Thyroid gland (tissue), 4 donors: Measurements from ENCODE around the gene CUL5. TPM values are rescaled to one million over a fixed set of nuclear protein-coding genes. Genes with fewer than 3 reads are reported as not detected.

Experiments used
- DNase-seq, 2 donors: peaks; one replicate each; pipeline ENCODE4 v3.0.0-alpha.2; 2019
- H3K27ac ChIP-seq, 3 donors: fragments of 200-600 bp; sonication (generic); 1 replicate in 2 of 3; 2 replicates in 1 of 3; pipeline ENCODE4 v1.5.1; 2016 to 2019; ENCODE audit warnings: mild to moderate bottlenecking in 1 of 3, moderate library complexity in 1 of 3
- H3K27me3 ChIP-seq: fragments of 200-600 bp; sonication (generic); one replicate; pipeline ENCODE4 v1.5.1; 2019
- H3K36me3 ChIP-seq, 2 donors: fragments of 200-600 bp; sonication (generic); one replicate each; pipeline ENCODE4 v1.5.1; 2016 to 2019
- H3K4me1 ChIP-seq, 2 donors: fragments of 200-600 bp; sonication (generic); one replicate each; pipeline ENCODE4 v1.5.1; 2017 to 2019
- H3K4me3 ChIP-seq, 3 donors: fragments of 200-600 bp; sonication (generic); replicated peaks in 1 of 3; 1 replicate in 2 of 3; 2 replicates in 1 of 3; pipeline ENCODE4 v1.5.1; 2016; ENCODE audit warnings: mild to moderate bottlenecking in 1 of 3
- H3K9me3 ChIP-seq: fragments of 200-600 bp; sonication (generic); one replicate; pipeline ENCODE4 v1.5.1; 2017
- CTCF ChIP-seq, 6 experiments: fragments of 200-600 bp in 3 of 6; fragments of 450-650 bp in 3 of 6; sonication (generic) in 3 of 6; IDR thresholded peaks; one replicate each; pipeline ENCODE4 v1.5.1; 2016 to 2019; ENCODE audit warnings: antibody characterized with exemption in 6 of 6, mild to moderate bottlenecking in 2 of 6, inconsistent platforms in 1 of 6, moderate library complexity in 1 of 6
- POLR2A ChIP-seq, 2 donors: fragments of 450-650 bp; IDR thresholded peaks; one replicate each; pipeline ENCODE4 v1.6.1; 2017; ENCODE audit warnings: antibody characterized with exemption in 2 of 2, mild to moderate bottlenecking in 2 of 2, moderate library complexity in 1 of 2
- WGBS, 2 donors: methylation state at CpG; one replicate each; pipeline ENCODE4 v1.1.5; 2017; 5-methylcytosine and 5-hydroxymethylcytosine counted together
- intact Hi-C: fragments of 100-400 bp; cut with DNase I; formaldehyde crosslinking; loops from one replicate; pipeline ENCODE4 v1.15.1; 2023
- total RNA-seq, 4 donors: library from RNA; depleted of rRNA; stranded (reverse); fragments of >200 nt; gene quantifications; one replicate each; pipeline ENCODE4 v1.2.3, GENCODE V29; 2016

The CUL5 gene
- total RNA-seq, 4 donors from 2014 or later, result 39.5 to 57.0 (median 45.4) TPM

GRCh38 chr11:108062336-108062735, 53.6 kb downstream of the CUL5 start:
- H3K36me3 ChIP-seq, result peaks cover 2 to 15% of the 10 kb centered on the region in 2 donors

GRCh38 chr11:108063410-108063809, 54.7 kb downstream of the CUL5 start:
- no peaks in the 10 kb centered on the region for H3K9me3 ChIP-seq
- H3K27me3 ChIP-seq, result no peaks in the 10 kb centered on the region
- no peak overlapping the region for H3K4me3 ChIP-seq
- TF ChIP-seq POLR2A (IDR thresholded peaks at IDR 0.05) (no peak), CTCF (IDR thresholded peaks at IDR 0.05) (no peak)
- peaks cover 0 to 8% of the 10 kb centered on the region in 2 donors for H3K36me3 ChIP-seq
- DNase-seq, result no peak
- H3K27ac ChIP-seq, result no peak overlapping the region
- intact Hi-C loops, result no loop called here
- no peaks in the 10 kb centered on the region for H3K4me1 ChIP-seq
- WGBS, 2 donors, result 94 to 99% methylated on average over 2 of the region's 2 CpGs

More at GRCh38 chr11:108062336-108062735, 53.6 kb downstream of the CUL5 start:
- Histone ChIP-seq H3K27me3 (no peaks in the 10 kb centered on the region), H3K4me3 (no peak overlapping the region), H3K4me1 (no peaks in the 10 kb centered on the region), H3K27ac (no peak overlapping the region), H3K9me3 (no peaks in the 10 kb centered on the region)
- TF ChIP-seq POLR2A (IDR thresholded peaks at IDR 0.05) (no peak), CTCF (IDR thresholded peaks at IDR 0.05) (no peak)
- no peak for DNase-seq
- 93 to 97% methylated on average over 2 of the region's 2 CpGs for WGBS, 2 donors
- intact Hi-C loops, result no loop called here

GRCh38 chr11:108069947-108070346, 61.2 kb downstream of the CUL5 start:
- DNase-seq, result no peak
- intact Hi-C loops, result no loop called here
- Histone ChIP-seq H3K27me3 (no peaks in the 10 kb centered on the region), H3K4me1 (no peaks in the 10 kb centered on the region), H3K27ac (no peak overlapping the region), H3K9me3 (no peaks in the 10 kb centered on the region), H3K4me3 (no peak overlapping the region), H3K36me3 (peaks cover 4 to 5% of the 10 kb centered on the region in 2 donors)
- TF ChIP-seq CTCF (IDR thresholded peaks at IDR 0.05), result no peak

GRCh38 chr11:108084811-108085210, 76.1 kb downstream of the CUL5 start:
- intact Hi-C loops, result no loop called here
- Histone ChIP-seq H3K36me3 (peaks cover 3 to 9% of the 10 kb centered on the region in 2 donors), H3K27me3 (no peaks in the 10 kb centered on the region)

GRCh38 chr11:108085672-108086071, 77.0 kb downstream of the CUL5 start:
- Histone ChIP-seq H3K27me3 (no peaks in the 10 kb centered on the region), H3K9me3 (no peaks in the 10 kb centered on the region), H3K27ac (no peak overlapping the region), H3K4me3 (no peak overlapping the region), H3K4me1 (peaks cover 3 to 5% of the 10 kb centered on the region in 2 donors), H3K36me3 (peaks cover 0 to 9% of the 10 kb centered on the region in 2 donors)
- intact Hi-C loops, result no loop called here
- WGBS, 2 donors, result 99% methylated on average over 2 of the region's 2 CpGs
- no peak for DNase-seq
- TF ChIP-seq POLR2A (IDR thresholded peaks at IDR 0.05), result no peak
- TF ChIP-seq CTCF (IDR thresholded peaks at IDR 0.05), result no peak

More at GRCh38 chr11:108084811-108085210, 76.1 kb downstream of the CUL5 start:
- Histone ChIP-seq H3K4me3 (no peak overlapping the region), H3K27ac (no peak overlapping the region), H3K9me3 (no peaks in the 10 kb centered on the region), H3K4me1 (peaks cover 3 to 5% of the 10 kb centered on the region in 2 donors)
- WGBS, 2 donors, result 86 to 87% methylated on average over 1 of the region's 1 CpG
- no peak for TF ChIP-seq POLR2A (IDR thresholded peaks at IDR 0.05)
- no peak for TF ChIP-seq CTCF (IDR thresholded peaks at IDR 0.05)
- DNase-seq, result no peak
